Measurements from ENCODE around the gene ARID1A.
"Not testable (repeated sequence)": the region's sequence is repeated elsewhere in the genome, so short reads cannot be mapped to it uniquely, and the experiment has no call there.

The ARID1A gene

GRCh38 chr1:26695356-26696118 lies at the start of gene ARID1A:
Gene ARID1A, plus strand, starts transcription at chr1:26696015. Its CDS starts 389 bp downstream, at chr1:26696404.
- H3K27ac ChIP-seq (ENCODE audit: low read length), result peak within 1 kb of the TSS; percentile 32
- H3K4me1 ChIP-seq (ENCODE audit: insufficient read depth, low read length), result peaks cover 41% of the 10 kb centered on the region

GRCh38 chr1:26664802-26665201 lies 31.0 kb upstream of the ARID1A start:
- H3K4me3 ChIP-seq (ENCODE audit: low read length), result no peak overlapping the region
- H3K4me1 ChIP-seq (ENCODE audit: insufficient read depth, low read length), result no peaks in the 10 kb centered on the region
- H3K36me3 ChIP-seq (ENCODE audit: insufficient read depth, low read depth, low read length), result no peaks in the 10 kb centered on the region
- H3K9me3 ChIP-seq (ENCODE audit: insufficient read depth, low read depth, low read length), result no peaks in the 10 kb centered on the region
- H3K9ac ChIP-seq (ENCODE audit: low read depth, low read length), result no peak overlapping the region
- no peak overlapping the region for H3K27ac ChIP-seq (ENCODE audit: low read length)
- no peaks in the 10 kb centered on the region for H3K27me3 ChIP-seq (ENCODE audit: insufficient read depth, low read length)

More at GRCh38 chr1:26695356-26696118, at the start of gene ARID1A:
- Histone ChIP-seq H3K36me3 (ENCODE audit: insufficient read depth, low read depth, low read length) (peaks cover 4% of the 10 kb centered on the region; the same call in 1 of the 2 replicates), H3K27me3 (ENCODE audit: insufficient read depth, low read length) (peaks cover 13% of the 10 kb centered on the region; the same call in 1 of the 2 replicates), H3K9me3 (ENCODE audit: insufficient read depth, low read depth, low read length) (no peaks in the 10 kb centered on the region), H3K9ac (ENCODE audit: low read depth, low read length) (peak within 1 kb of the TSS; percentile 86), H3K4me3 (ENCODE audit: low read length) (peak within 1 kb of the TSS; percentile 84)

- no peak overlapping the region for H3K4me3 ChIP-seq (ENCODE audit: low read length)
- H3K27me3 ChIP-seq (ENCODE audit: insufficient read depth, low read length), result no peaks in the 10 kb centered on the region
- H3K9ac ChIP-seq (ENCODE audit: low read depth, low read length), result no peak overlapping the region
- no peak overlapping the region for H3K27ac ChIP-seq (ENCODE audit: low read length)
- no peaks in the 10 kb centered on the region for H3K4me1 ChIP-seq (ENCODE audit: insufficient read depth, low read length)
- H3K36me3 ChIP-seq (ENCODE audit: insufficient read depth, low read depth, low read length), result no peaks in the 10 kb centered on the region
- no peaks in the 10 kb centered on the region for H3K9me3 ChIP-seq (ENCODE audit: insufficient read depth, low read depth, low read length)
Measured at GRCh38 chr1:26666855-26667254, 29.0 kb upstream of the ARID1A start.

GRCh38 chr1:26668106-26668786 lies 27.6 kb upstream of the ARID1A start:
- H3K27ac ChIP-seq (ENCODE audit: low read length); H3K9me3 ChIP-seq (ENCODE audit: insufficient read depth, low read depth, low read length); H3K4me1 ChIP-seq (ENCODE audit: insufficient read depth, low read length); H3K4me3 ChIP-seq (ENCODE audit: low read length); H3K27me3 ChIP-seq (ENCODE audit: insufficient read depth, low read length); H3K36me3 ChIP-seq (ENCODE audit: insufficient read depth, low read depth, low read length); H3K9ac ChIP-seq (ENCODE audit: low read depth, low read length): not testable (repeated sequence)

- Histone ChIP-seq H3K27me3 (ENCODE audit: insufficient read depth, low read length) (no peaks in the 10 kb centered on the region), H3K36me3 (ENCODE audit: insufficient read depth, low read depth, low read length) (no peaks in the 10 kb centered on the region), H3K9me3 (ENCODE audit: insufficient read depth, low read depth, low read length) (no peaks in the 10 kb centered on the region), H3K4me1 (ENCODE audit: insufficient read depth, low read length) (no peaks in the 10 kb centered on the region; the same call in 1 of the 2 replicates), H3K4me3 (ENCODE audit: low read length) (no peak overlapping the region), H3K27ac (ENCODE audit: low read length) (no peak overlapping the region), H3K9ac (ENCODE audit: low read depth, low read length) (no peak overlapping the region)
Measured at GRCh38 chr1:26677306-26678115, 18.3 kb upstream of the ARID1A start.

- no peaks in the 10 kb centered on the region for H3K9me3 ChIP-seq (ENCODE audit: insufficient read depth, low read depth, low read length)
- no peaks in the 10 kb centered on the region for H3K36me3 ChIP-seq (ENCODE audit: insufficient read depth, low read depth, low read length)
- H3K4me3 ChIP-seq (ENCODE audit: low read length), result no peak overlapping the region
- no peaks in the 10 kb centered on the region for H3K27me3 ChIP-seq (ENCODE audit: insufficient read depth, low read length)
- H3K9ac ChIP-seq (ENCODE audit: low read depth, low read length), result no peak overlapping the region
- no peaks in the 10 kb centered on the region for H3K4me1 ChIP-seq (ENCODE audit: insufficient read depth, low read length)
- no peak overlapping the region for H3K27ac ChIP-seq (ENCODE audit: low read length)
Measured at GRCh38 chr1:26684763-26685508, 10.9 kb upstream of the ARID1A start.

- H3K4me1 ChIP-seq (ENCODE audit: insufficient read depth, low read length), result peaks cover 3% of the 10 kb centered on the region; the same call in 1 of the 2 replicates
- no peak overlapping the region for H3K27ac ChIP-seq (ENCODE audit: low read length)
- no peaks in the 10 kb centered on the region for H3K9me3 ChIP-seq (ENCODE audit: insufficient read depth, low read depth, low read length)
- no peak overlapping the region for H3K9ac ChIP-seq (ENCODE audit: low read depth, low read length)
- no peaks in the 10 kb centered on the region for H3K27me3 ChIP-seq (ENCODE audit: insufficient read depth, low read length)
- no peak overlapping the region for H3K4me3 ChIP-seq (ENCODE audit: low read length)
- no peaks in the 10 kb centered on the region for H3K36me3 ChIP-seq (ENCODE audit: insufficient read depth, low read depth, low read length)
Measured at GRCh38 chr1:26686795-26687194, 9.0 kb upstream of the ARID1A start.

GRCh38 chr1:26689504-26689903 lies 6.3 kb upstream of the ARID1A start:
- H3K4me1 ChIP-seq (ENCODE audit: insufficient read depth, low read length), result peaks cover 15% of the 10 kb centered on the region; the same call in 1 of the 2 replicates
- no peak overlapping the region for H3K9ac ChIP-seq (ENCODE audit: low read depth, low read length)
- no peaks in the 10 kb centered on the region for H3K36me3 ChIP-seq (ENCODE audit: insufficient read depth, low read depth, low read length)
- H3K9me3 ChIP-seq (ENCODE audit: insufficient read depth, low read depth, low read length), result no peaks in the 10 kb centered on the region
- peaks cover 8% of the 10 kb centered on the region; the same call in 1 of the 2 replicates for H3K27me3 ChIP-seq (ENCODE audit: insufficient read depth, low read length)
- no peak overlapping the region for H3K27ac ChIP-seq (ENCODE audit: low read length)
- H3K4me3 ChIP-seq (ENCODE audit: low read length), result no peak overlapping the region

GRCh38 chr1:26690157-26690556 lies 5.7 kb upstream of the ARID1A start:
- Histone ChIP-seq H3K9ac (ENCODE audit: low read depth, low read length) (no peak overlapping the region), H3K27ac (ENCODE audit: low read length) (no peak overlapping the region), H3K9me3 (ENCODE audit: insufficient read depth, low read depth, low read length) (no peaks in the 10 kb centered on the region), H3K27me3 (ENCODE audit: insufficient read depth, low read length) (peaks cover 13% of the 10 kb centered on the region; the same call in 1 of the 2 replicates), H3K4me1 (ENCODE audit: insufficient read depth, low read length) (peaks cover 20% of the 10 kb centered on the region; the same call in 1 of the 2 replicates), H3K4me3 (ENCODE audit: low read length) (no peak overlapping the region), H3K36me3 (ENCODE audit: insufficient read depth, low read depth, low read length) (no peaks in the 10 kb centered on the region)

GRCh38 chr1:26690576-26691031 lies 5.2 kb upstream of the ARID1A start:
- H3K4me1 ChIP-seq (ENCODE audit: insufficient read depth, low read length), result peaks cover 20% of the 10 kb centered on the region; the same call in 1 of the 2 replicates
- no peak overlapping the region; the same call in 1 of the 2 replicates for H3K4me3 ChIP-seq (ENCODE audit: low read length)
- peaks cover 13% of the 10 kb centered on the region; the same call in 1 of the 2 replicates for H3K27me3 ChIP-seq (ENCODE audit: insufficient read depth, low read length)
- no peaks in the 10 kb centered on the region for H3K9me3 ChIP-seq (ENCODE audit: insufficient read depth, low read depth, low read length)
- H3K27ac ChIP-seq (ENCODE audit: low read length), result no peak overlapping the region
- H3K9ac ChIP-seq (ENCODE audit: low read depth, low read length), result no peak overlapping the region
- no peaks in the 10 kb centered on the region for H3K36me3 ChIP-seq (ENCODE audit: insufficient read depth, low read depth, low read length)

Data from iPS-20b (cell line).